HCT116 (cell line): ENCODE results near the gene TRIM26. TPM values are rescaled to one million over a fixed set of nuclear protein-coding genes. Genes with fewer than 3 reads are reported as not detected.
A peak's percentile ranks its signal among the peaks of the same experiment; 100 is the strongest.

ENCODE experiments used
- ATAC-seq: fragments of 200-7000 bp; cut with Tn5 transposase; 2 replicates; pipeline ENCODE4 v1.9.1; 2020; ENCODE audit warnings: mild to moderate bottlenecking, moderate library complexity
- BruUV-seq: library from RNA; stranded (reverse); fragments of 400-500 nt; replicated peaks from 2 replicates; lab custom pipeline; 2021; lab: Mats Ljungman, UMichigan
- CTCF ChIA-PET: fragments of 300-600 bp; sonication (Branson Sonifier 250); formaldehyde crosslinking; loops from one replicate; lab custom pipeline; 2021; ENCODE audit warnings: antibody characterized with exemption; lab: Charles Lee
- POLR2A ChIA-PET: fragments of 300-600, 350-600 bp; sonication (Branson Sonifier 250); formaldehyde crosslinking; loops from one replicate; lab custom pipeline; 2021; ENCODE audit warnings: antibody characterized with exemption; lab: Charles Lee
- RAD21 ChIA-PET, 2 experiments: fragments of 300-600 bp; sonication (Branson Sonifier 250); formaldehyde crosslinking; loops; one replicate each; lab custom pipeline; 2023; ENCODE audit warnings: low total read pairs in 2 of 2; ENCODE audit not compliant: uncharacterized antibody in 2 of 2, unreplicated experiment in 2 of 2, low non-redundant PET in 1 of 2; lab: Charles Lee
- DNase-seq: peaks from one replicate; pipeline ENCODE4 v3.0.0-alpha.2; 2010; ENCODE audit warnings: low read depth, low spot score
- H2AFZ ChIP-seq: fragments of 200-600 bp; shearing (Covaris generic), sonication (generic); 2 replicates; pipeline ENCODE4 v1.6.1; 2017; ENCODE audit warnings: low read depth, mixed run types, mixed read lengths, antibody characterized with exemption, low read length; ENCODE audit not compliant: poor library complexity, severe bottlenecking
- H3K27ac ChIP-seq: 2 replicates; pipeline ENCODE4 v1.5.1; 2012; ENCODE audit warnings: low read depth, low read length
- H3K27me3 ChIP-seq: fragments of 200-600 bp; sonication (generic); 2 replicates; pipeline ENCODE4 v1.6.1; 2016; ENCODE audit warnings: mixed run types, low read length, mixed read lengths; ENCODE audit not compliant: insufficient read depth
- H3K36me3 ChIP-seq, 2 experiments: fragments of 200-500 bp in 1 of 2; fragments of 200-600 bp in 1 of 2; sonication (Bioruptor generic) in 1 of 2; sonication (generic) in 1 of 2; 2 replicates each; pipeline versions ENCODE4 v1.5.1 to v1.6.1; 2014 to 2016; ENCODE audit warnings: low read length in 2 of 2, inconsistent platforms in 1 of 2, mixed read lengths in 1 of 2, mixed run types in 1 of 2; ENCODE audit not compliant: insufficient read depth in 2 of 2, control insufficient read depth in 1 of 2
- H3K4me1 ChIP-seq, 2 experiments: fragments of 200-600 bp in 1 of 2; sonication (generic) in 1 of 2; 2 replicates each; pipeline versions ENCODE4 v1.5.1 to v1.6.1; 2012 to 2017; ENCODE audit warnings: low read length in 2 of 2, inconsistent platforms in 1 of 2, mild to moderate bottlenecking in 1 of 2, mixed read lengths in 1 of 2, mixed run types in 1 of 2, moderate library complexity in 1 of 2; ENCODE audit not compliant: insufficient read depth in 2 of 2, control insufficient read depth in 1 of 2
- H3K4me2 ChIP-seq: fragments of 200-600 bp; sonication (generic); 2 replicates; pipeline ENCODE4 v1.6.1; 2017; ENCODE audit warnings: mixed run types, low read length, mixed read lengths
- H3K4me3 ChIP-seq, 2 experiments: fragments of 200-600 bp in 1 of 2; sonication (generic) in 1 of 2; replicated peaks in 1 of 2; 2 replicates each; pipeline ENCODE4 v1.5.1; 2011 to 2016; ENCODE audit warnings: low read length in 2 of 2, control low read depth in 1 of 2, low read depth in 1 of 2, mild to moderate bottlenecking in 1 of 2, mixed read lengths in 1 of 2, mixed run types in 1 of 2
- H3K79me2 ChIP-seq: fragments of 200-600 bp; sonication (generic); 2 replicates; pipeline ENCODE4 v1.6.1; 2017; ENCODE audit warnings: mild to moderate bottlenecking, mixed run types, low read length, moderate library complexity, mixed read lengths; ENCODE audit not compliant: insufficient read depth
- H3K9ac ChIP-seq: fragments of 200-600 bp; sonication (generic); 2 replicates; pipeline ENCODE4 v1.6.1; 2016; ENCODE audit warnings: low read length, mixed read lengths
- H3K9me2 ChIP-seq: fragments of 200-600 bp; sonication (generic), shearing (Covaris generic); 2 replicates; pipeline ENCODE4 v1.6.1; 2017; ENCODE audit warnings: mixed run types, mild to moderate bottlenecking, moderate library complexity; ENCODE audit not compliant: insufficient read depth
- H3K9me3 ChIP-seq, 2 experiments: fragments of 200-500 bp in 1 of 2; fragments of 200-600 bp in 1 of 2; sonication (Bioruptor generic) in 1 of 2; sonication (generic) in 1 of 2; 2 replicates each; pipeline ENCODE4 v1.6.1; 2014 to 2017; ENCODE audit warnings: low read length in 2 of 2, mixed read lengths in 2 of 2, inconsistent platforms in 1 of 2, low read depth in 1 of 2, mild to moderate bottlenecking in 1 of 2, mixed run types in 1 of 2, moderate library complexity in 1 of 2; ENCODE audit not compliant: control insufficient read depth in 1 of 2, insufficient read depth in 1 of 2
- H4K20me1 ChIP-seq: fragments of 200-600 bp; sonication (generic), shearing (Covaris generic); 2 replicates; pipeline ENCODE4 v1.6.1; 2017; ENCODE audit warnings: mixed run types, mild to moderate bottlenecking, moderate library complexity; ENCODE audit not compliant: insufficient read depth
- CBX3 ChIP-seq: IDR thresholded peaks from 2 replicates; pipeline ENCODE4 v1.6.1; 2012; ENCODE audit warnings: low read depth
- CEBPB ChIP-seq: IDR thresholded peaks from 2 replicates; pipeline ENCODE4 v1.6.1; 2012; ENCODE audit warnings: low read depth
- CTCF ChIP-seq, 3 experiments: fragments of 200-600 bp in 1 of 3; sonication (generic) in 1 of 3; IDR thresholded peaks in 2 of 3; conservative IDR thresholded peaks in 1 of 3; 2 replicates each; pipeline ENCODE4 v1.5.1; 2012 to 2017; ENCODE audit warnings: low read depth in 2 of 3, low read length in 2 of 3, antibody characterized with exemption in 1 of 3, borderline replicate concordance in 1 of 3, control low read depth in 1 of 3, mild to moderate bottlenecking in 1 of 3, mixed read lengths in 1 of 3, mixed run types in 1 of 3, moderate library complexity in 1 of 3; ENCODE audit not compliant: insufficient read depth in 1 of 3
- EZH2phosphoT487 ChIP-seq: fragments of 200-600 bp; IDR thresholded peaks from 2 replicates; pipeline ENCODE4 v1.6.1; 2018; ENCODE audit warnings: antibody characterized with exemption, borderline replicate concordance
- JUND ChIP-seq: IDR thresholded peaks from 2 replicates; pipeline ENCODE4 v1.6.1; 2012
- RAD21 ChIP-seq: IDR thresholded peaks from 2 replicates; pipeline ENCODE4 v1.6.1; 2012; ENCODE audit warnings: low read depth, mild to moderate bottlenecking
- SIN3A ChIP-seq: IDR thresholded peaks from 2 replicates; pipeline ENCODE4 v1.6.1; 2012; ENCODE audit warnings: low read depth
- intact Hi-C: fragments of 100-400 bp; cut with micrococcal nuclease; formaldehyde crosslinking; loops from 2 replicates; pipeline ENCODE4 v1.10.0; 2022
- total RNA-seq: library from RNA; stranded (reverse); gene quantifications from one replicate; pipeline ENCODE4 v1.2.1, GENCODE V29; 2021; ENCODE audit not compliant: unreplicated experiment
- TF ChIP-seq, protein P1 (sequence below): IDR thresholded peaks from 2 replicates; pipeline ENCODE4 v1.6.1; 2012

TRIM26 gene
- total RNA-seq, 1 experiment from 2014 or later = 32.2 TPM

- Histone ChIP-seq H3K4me1 (no peaks in the 10 kb centered on the region), H3K36me3 (no peaks in the 10 kb centered on the region), H3K27me3 (no peaks in the 10 kb centered on the region), H3K9ac (no peak overlapping the region), H3K27ac (no peak overlapping the region), H3K9me2 (no peaks in the 10 kb centered on the region), H3K4me2 (no peak overlapping the region), H3K4me3 (no peak overlapping the region), H3K9me3 (no peaks in the 10 kb centered on the region), H3K79me2 (no peaks in the 10 kb centered on the region), H2AFZ (no peak overlapping the region), H4K20me1 (no peaks in the 10 kb centered on the region)
- DNase-seq (peak; percentile 51), ATAC-seq (peak; percentile 99)
- intact Hi-C loops = loop anchor here (1.0 to 10.0 kb wide), 3 partner anchors 67 to 322 kb away; no protein-coding TSS in a partner anchor
- no TSS peak for BruUV-seq
- ChIA-PET POLR2A (no interaction called here), RAD21 (no interaction called here), CTCF (no interaction called here)
- TF ChIP-seq CEBPB (no peak), CTCF (IDR thresholded peaks at IDR 0.05 in 2 of 3, conservative IDR thresholded peaks at IDR 0.05 in 1 of 3; ENCODE audit: borderline replicate concordance in 1 of 3, insufficient read depth in 1 of 3, low read depth in 2 of 3, low read length in 2 of 3) (peak; percentile 83 to 89 (median 88)), CBX3 (peak; percentile 66; the same call in 1 of the 2 replicates), SIN3A (no peak), RAD21 (peak; percentile 93), EZH2phosphoT487 (no peak), JUND (no peak)
- TF ChIP-seq, protein P1, sequence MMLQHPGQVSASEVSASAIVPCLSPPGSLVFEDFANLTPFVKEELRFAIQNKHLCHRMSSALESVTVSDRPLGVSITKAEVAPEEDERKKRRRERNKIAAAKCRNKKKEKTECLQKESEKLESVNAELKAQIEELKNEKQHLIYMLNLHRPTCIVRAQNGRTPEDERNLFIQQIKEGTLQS = no peak
Observed at GRCh38 chr6:30169658-30170614, 43.3 kb downstream of the TRIM26 start.
